ENCODE measurements around the gene OAT. TPM values are rescaled to one million over a fixed set of nuclear protein-coding genes. Genes with fewer than 3 reads are reported as not detected.

OAT gene
- polyA plus RNA-seq, 6 donors from 2014 or later: 44.1 to 93.7 (median 54.1) TPM

DNA sequence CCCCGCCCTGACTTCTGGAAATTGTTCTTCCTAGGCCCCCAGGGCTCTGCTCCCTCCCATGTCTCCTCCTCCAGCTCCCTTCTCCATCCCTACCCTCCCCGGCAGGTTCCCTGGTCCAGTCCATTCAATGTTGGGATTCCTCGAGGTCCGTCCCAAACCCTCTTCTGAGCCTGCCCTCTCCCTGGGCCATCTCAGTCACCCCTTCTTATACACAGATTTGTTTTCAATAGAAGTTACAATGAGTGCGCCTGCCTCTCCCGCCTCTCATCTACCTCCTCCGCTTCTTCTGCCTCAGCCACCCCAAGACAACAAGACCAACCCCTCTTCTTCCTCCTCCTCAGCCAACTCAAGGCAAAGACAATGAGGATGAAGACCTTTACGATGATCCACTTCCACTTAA, 67.9 kb downstream of the OAT start:
- no peaks in the 10 kb centered on the region for H3K36me3 Mint-ChIP-seq
- ATAC-seq (ENCODE audit: low read depth in 2 of 2) (no peak), DNase-seq (no peak)
- peak overlapping the region in 1 of 6 donors; percentile 15 for H3K27ac Mint-ChIP-seq
- H3K27me3 Mint-ChIP-seq: peaks cover 0 to 9% (median 0%) of the 10 kb centered on the region in 3 donors
- H3K4me3 Mint-ChIP-seq: peak overlapping the region in 1 of 8 donors; percentile 0
- H3K4me1 Mint-ChIP-seq: peaks cover 9 to 14% (median 11%) of the 10 kb centered on the region in 3 donors
- no peaks in the 10 kb centered on the region for H3K9me3 Mint-ChIP-seq

DNA sequence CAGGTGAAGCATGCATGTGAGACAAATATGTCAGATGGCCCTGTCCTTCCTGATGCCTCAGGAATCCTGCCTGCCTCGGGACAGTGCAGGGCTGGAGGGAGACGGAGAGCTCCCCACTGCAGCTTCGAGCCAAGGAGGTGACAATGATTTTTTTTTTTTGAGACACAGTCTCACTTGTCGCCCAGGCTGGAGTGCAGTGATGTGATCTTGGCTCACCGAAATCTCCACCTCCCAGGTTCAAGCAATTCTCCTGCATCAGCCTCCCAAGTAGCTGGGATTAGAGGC, 68.8 kb downstream of the OAT start:
- no peak for ATAC-seq (ENCODE audit: low read depth in 2 of 2)
- H3K4me3 Mint-ChIP-seq: no peak overlapping the region

DNA sequence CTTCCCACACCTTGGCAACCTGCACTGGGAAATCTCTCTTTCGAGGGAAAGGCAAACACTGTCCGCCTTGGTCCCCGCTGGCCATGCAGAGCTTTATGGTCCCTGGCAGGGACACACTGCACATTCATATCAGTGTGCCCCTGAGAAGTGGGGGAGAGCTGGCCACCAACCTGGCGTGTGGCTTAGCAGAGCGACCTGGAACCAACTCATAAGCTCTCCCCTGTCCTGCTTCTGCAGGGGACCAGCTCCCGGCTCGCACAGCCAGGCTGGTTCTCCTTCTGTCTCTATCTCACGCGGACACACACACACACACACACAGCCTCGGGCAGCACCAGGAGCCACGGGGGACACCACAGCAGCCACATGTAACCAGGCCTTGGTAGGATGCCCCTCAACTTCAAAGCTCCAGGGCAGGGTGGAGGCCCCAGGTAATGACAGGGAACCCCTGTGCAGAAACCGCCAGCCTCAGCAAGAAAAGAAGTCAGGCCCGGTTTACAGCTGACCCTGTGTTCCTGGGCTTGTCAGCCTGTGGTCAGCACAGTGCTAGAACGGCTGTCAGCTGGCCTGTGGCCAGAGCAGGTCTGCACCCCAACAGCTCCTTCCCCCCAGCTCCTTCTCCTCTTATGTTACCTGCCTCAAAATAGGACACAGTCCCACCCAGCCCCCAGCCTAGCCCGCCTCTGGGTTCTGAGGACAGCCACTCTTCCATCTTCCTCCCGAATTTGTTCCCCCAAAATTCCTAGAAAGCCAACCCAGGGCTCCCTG, 69.3 kb downstream of the OAT start:
- ATAC-seq (ENCODE audit: low read depth in 2 of 2): no peak
- DNase-seq: no peak
- Mint-ChIP-seq H3K27ac (no peak overlapping the region), H3K36me3 (no peaks in the 10 kb centered on the region), H3K4me1 (peaks cover 3 to 5% (median 4%) of the 10 kb centered on the region in 3 donors), H3K9me3 (no peaks in the 10 kb centered on the region), H3K4me3 (no peak overlapping the region), H3K27me3 (peaks cover 0 to 9% (median 0%) of the 10 kb centered on the region in 3 donors)

More for the DNA sequence above, 68.8 kb downstream of the OAT start:
- H3K27me3 Mint-ChIP-seq: peaks cover 0 to 9% (median 0%) of the 10 kb centered on the region in 3 donors
- no peaks in the 10 kb centered on the region for H3K9me3 Mint-ChIP-seq
- H3K4me1 Mint-ChIP-seq: peaks cover 7 to 11% (median 8%) of the 10 kb centered on the region in 3 donors
- no peaks in the 10 kb centered on the region for H3K36me3 Mint-ChIP-seq
- no peak for DNase-seq
- no peak overlapping the region for H3K27ac Mint-ChIP-seq

DNA sequence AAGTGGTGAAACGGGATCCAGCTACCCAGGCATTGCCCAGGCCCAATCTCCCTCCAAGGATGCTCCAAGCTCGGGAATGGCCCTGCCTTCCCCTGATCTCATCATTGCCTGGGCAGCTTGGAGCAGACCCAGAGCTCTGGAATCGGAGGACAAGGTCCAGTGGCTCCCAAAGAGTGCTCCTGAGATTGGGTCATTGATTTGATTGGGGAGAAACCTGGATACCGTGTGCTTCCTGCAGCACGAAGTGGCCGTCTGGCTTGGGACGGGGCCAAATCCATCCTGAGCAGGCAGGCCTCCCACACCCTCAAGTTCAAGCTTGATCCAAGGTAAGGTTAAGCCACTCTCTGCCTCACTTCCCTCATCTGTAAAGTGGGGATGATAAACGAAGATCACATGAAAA, 69.9 kb downstream of the OAT start:
- ATAC-seq (ENCODE audit: low read depth in 2 of 2) (no peak), DNase-seq (no peak)
- H3K27ac Mint-ChIP-seq: no peak overlapping the region
- no peak overlapping the region for H3K4me3 Mint-ChIP-seq
- H3K4me1 Mint-ChIP-seq: no peaks in the 10 kb centered on the region
- H3K27me3 Mint-ChIP-seq: peaks cover 0 to 9% (median 0%) of the 10 kb centered on the region in 3 donors
- H3K36me3 Mint-ChIP-seq: no peaks in the 10 kb centered on the region
- H3K9me3 Mint-ChIP-seq: no peaks in the 10 kb centered on the region

DNA sequence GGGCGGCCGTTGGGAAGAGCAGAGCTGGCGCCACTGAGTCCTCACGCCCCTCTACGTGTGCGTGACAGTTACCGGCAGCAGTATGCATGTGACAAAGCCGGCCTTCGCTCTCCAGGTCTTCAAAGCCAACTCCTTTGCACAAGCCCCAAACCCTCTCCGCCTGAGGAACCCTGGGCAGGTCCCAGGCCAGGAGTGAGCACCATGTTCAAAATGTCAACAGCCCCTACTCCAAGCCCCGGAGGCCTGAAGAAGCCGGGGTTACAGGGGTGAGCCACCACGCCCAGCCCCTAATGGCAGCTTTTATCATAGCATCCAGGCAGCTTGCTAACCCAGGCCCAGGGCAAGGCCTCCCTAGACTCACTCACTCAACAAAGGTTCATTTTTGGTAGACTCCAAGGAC, 70.8 kb downstream of the OAT start:
- ATAC-seq (ENCODE audit: low read depth in 2 of 2): no peak
- no peaks in the 10 kb centered on the region for H3K9me3 Mint-ChIP-seq
- DNase-seq: no peak
- no peaks in the 10 kb centered on the region for H3K36me3 Mint-ChIP-seq
- H3K4me1 Mint-ChIP-seq: no peaks in the 10 kb centered on the region
- peaks cover 0 to 9% (median 0%) of the 10 kb centered on the region in 3 donors for H3K27me3 Mint-ChIP-seq
- no peak overlapping the region for H3K4me3 Mint-ChIP-seq
- no peak overlapping the region for H3K27ac Mint-ChIP-seq

Other genes starting within 250 kb of the OAT start
- gene NKX1-2, start 31.1 kb upstream of the OAT start, polyA plus RNA-seq (ENCODE audit: low read depth in 6 of 6): not detected
- gene LHPP, start 42.9 kb upstream of the OAT start, polyA plus RNA-seq (ENCODE audit: low read depth in 6 of 6): 10 to 100 TPM; 30.5 to 89.2 (median 55.6) TPM